Measurements from ENCODE around the gene SOST. TPM values are rescaled to one million over a fixed set of nuclear protein-coding genes. Genes with fewer than 3 reads are reported as not detected.

Gene SOST
- total RNA-seq, 4 donors from 2014 or later: 0.49 TPM; not detected in 3

DNA sequence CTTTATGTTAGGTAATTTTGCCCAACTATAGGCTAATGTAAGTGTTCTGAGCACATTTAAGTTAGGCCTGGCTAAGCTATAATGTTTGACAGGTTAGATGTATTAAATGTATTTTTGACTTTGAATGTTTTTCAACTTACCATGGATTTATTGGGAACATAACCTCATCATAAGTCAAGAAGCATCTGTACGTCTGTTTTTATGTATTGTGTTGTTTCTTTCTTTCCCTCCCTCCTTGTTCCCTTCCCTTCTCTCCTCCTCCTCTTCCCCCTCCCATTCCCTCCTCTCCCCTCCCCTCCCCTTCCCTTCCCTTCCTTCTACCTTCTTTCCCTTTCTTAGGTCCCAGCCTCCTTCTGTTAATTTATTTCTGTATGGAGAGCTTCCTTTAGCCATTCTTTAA lies 30.9 kb upstream of the SOST start:
- Histone ChIP-seq H3K27me3 (no peaks in the 10 kb centered on the region), H3K4me3 (no peak overlapping the region), H3K9me3 (no peaks in the 10 kb centered on the region), H3K27ac (no peak overlapping the region), H3K4me1 (peaks cover 0 to 21% (median 12%) of the 10 kb centered on the region in 3 donors), H3K36me3 (no peaks in the 10 kb centered on the region)
- DNase-seq: no peak
- WGBS, 2 donors: 89 to 95% methylated on average over 1 of the region's 1 CpG
- TF ChIP-seq, protein P1, sequence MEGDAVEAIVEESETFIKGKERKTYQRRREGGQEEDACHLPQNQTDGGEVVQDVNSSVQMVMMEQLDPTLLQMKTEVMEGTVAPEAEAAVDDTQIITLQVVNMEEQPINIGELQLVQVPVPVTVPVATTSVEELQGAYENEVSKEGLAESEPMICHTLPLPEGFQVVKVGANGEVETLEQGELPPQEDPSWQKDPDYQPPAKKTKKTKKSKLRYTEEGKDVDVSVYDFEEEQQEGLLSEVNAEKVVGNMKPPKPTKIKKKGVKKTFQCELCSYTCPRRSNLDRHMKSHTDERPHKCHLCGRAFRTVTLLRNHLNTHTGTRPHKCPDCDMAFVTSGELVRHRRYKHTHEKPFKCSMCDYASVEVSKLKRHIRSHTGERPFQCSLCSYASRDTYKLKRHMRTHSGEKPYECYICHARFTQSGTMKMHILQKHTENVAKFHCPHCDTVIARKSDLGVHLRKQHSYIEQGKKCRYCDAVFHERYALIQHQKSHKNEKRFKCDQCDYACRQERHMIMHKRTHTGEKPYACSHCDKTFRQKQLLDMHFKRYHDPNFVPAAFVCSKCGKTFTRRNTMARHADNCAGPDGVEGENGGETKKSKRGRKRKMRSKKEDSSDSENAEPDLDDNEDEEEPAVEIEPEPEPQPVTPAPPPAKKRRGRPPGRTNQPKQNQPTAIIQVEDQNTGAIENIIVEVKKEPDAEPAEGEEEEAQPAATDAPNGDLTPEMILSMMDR (IDR thresholded peaks at IDR 0.05): no peak
- TF ChIP-seq POLR2A (IDR thresholded peaks at IDR 0.05): no peak
- intact Hi-C loops (cut with DNase I): loop anchor here (5.0 kb wide), 1 partner anchor 58 kb away; the partner anchor contains the start of gene CD300LG

GRCh38 chr17:43788540-43788939 lies 29.9 kb upstream of the SOST start:
- Histone ChIP-seq H3K36me3 (no peaks in the 10 kb centered on the region), H3K4me1 (peaks cover 0 to 21% (median 12%) of the 10 kb centered on the region in 3 donors), H3K27ac (no peak overlapping the region), H3K4me3 (no peak overlapping the region), H3K27me3 (no peaks in the 10 kb centered on the region), H3K9me3 (no peaks in the 10 kb centered on the region)
- 63 to 80% methylated on average over 5 of the region's 5 CpGs for whole genome bisulfite sequencing, 2 donors
- intact Hi-C loops (cut with DNase I): loop anchor here (5.0 kb wide), 1 partner anchor 59 kb away; the partner anchor contains the start of gene CD300LG
- no peak for DNase-seq
- TF ChIP-seq, protein P1 (IDR thresholded peaks at IDR 0.05): no peak
- TF ChIP-seq POLR2A (IDR thresholded peaks at IDR 0.05): no peak

GRCh38 chr17:43787728-43788127 lies 29.1 kb upstream of the SOST start:
- TF ChIP-seq, protein P1 (IDR thresholded peaks at IDR 0.05): no peak
- no peak for TF ChIP-seq POLR2A (IDR thresholded peaks at IDR 0.05)
- DNase-seq: no peak
- no peaks in the 10 kb centered on the region for H3K9me3 ChIP-seq
- intact Hi-C loops (cut with DNase I): loop anchor here (5.0 kb wide), 1 partner anchor 60 kb away; the partner anchor contains the start of gene CD300LG
- no peak overlapping the region for H3K4me3 ChIP-seq
- peaks cover 0 to 21% (median 12%) of the 10 kb centered on the region in 3 donors for H3K4me1 ChIP-seq
- H3K27me3 ChIP-seq: peaks cover 0 to 3% (median 0%) of the 10 kb centered on the region in 4 donors
- H3K27ac ChIP-seq: no peak overlapping the region
- WGBS, 2 donors: 60 to 61% methylated on average over 2 of the region's 2 CpGs
- H3K36me3 ChIP-seq: no peaks in the 10 kb centered on the region

DNA sequence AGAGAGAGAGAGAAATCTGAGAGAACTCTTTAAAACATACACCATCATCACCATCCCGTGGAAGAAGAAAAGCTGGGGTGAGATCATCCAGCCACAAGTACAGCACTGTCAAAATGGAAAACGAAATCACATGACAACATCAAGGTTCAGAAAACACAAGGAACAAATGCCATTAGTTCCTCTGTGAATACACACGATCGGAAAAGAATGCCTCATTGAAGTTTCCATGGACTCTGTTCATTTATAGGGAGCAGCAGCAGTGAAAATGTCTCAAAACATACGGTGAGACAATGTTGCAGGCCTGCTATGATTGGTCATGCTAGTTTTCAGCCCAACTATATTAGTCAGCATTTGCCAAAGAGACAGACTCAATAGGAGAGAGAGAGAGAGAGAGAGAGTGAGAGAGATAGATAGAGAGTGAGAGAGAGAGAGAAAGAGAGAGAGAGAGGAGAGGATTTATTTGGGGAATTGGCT lies 26.1 kb upstream of the SOST start:
- Histone ChIP-seq H3K27ac (no peak overlapping the region), H3K36me3 (no peaks in the 10 kb centered on the region), H3K4me3 (no peak overlapping the region), H3K9me3 (no peaks in the 10 kb centered on the region), H3K27me3 (peaks cover 0 to 10% (median 0%) of the 10 kb centered on the region in 4 donors), H3K4me1 (peaks cover 0 to 7% (median 0%) of the 10 kb centered on the region in 3 donors)
- intact Hi-C loops (cut with DNase I): loop anchor here (5.0 kb wide), 2 partner anchors 53 to 63 kb away; partner anchors contain the start of gene CD300LG
- TF ChIP-seq POLR2A (IDR thresholded peaks at IDR 0.05): no peak
- TF ChIP-seq, protein P1 (IDR thresholded peaks at IDR 0.05): no peak
- no peak for DNase-seq
- WGBS, 2 donors: 63 to 65% methylated on average over 5 of the region's 5 CpGs

DNA sequence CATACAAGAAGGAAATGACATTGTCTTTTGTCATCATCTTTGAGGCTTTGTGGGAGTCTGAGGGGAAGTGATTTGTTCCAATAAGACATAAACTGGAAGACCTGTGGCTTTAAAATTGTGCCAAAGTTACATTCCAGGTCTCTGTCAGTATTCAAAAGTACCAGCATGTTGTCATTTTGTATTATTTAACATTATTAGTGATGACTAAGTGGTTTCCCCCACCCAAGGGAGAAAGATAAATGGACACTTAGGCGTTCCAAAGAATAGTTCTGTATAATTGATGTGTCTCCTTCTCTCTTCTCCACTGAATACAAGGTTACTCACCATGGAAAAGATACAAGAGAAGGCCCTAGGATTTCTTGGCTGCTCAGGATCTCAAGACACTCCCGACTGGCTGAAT lies 25.5 kb upstream of the SOST start:
- Histone ChIP-seq H3K27me3 (peaks cover 0 to 15% (median 0%) of the 10 kb centered on the region in 4 donors), H3K4me1 (peaks cover 0 to 13% (median 5%) of the 10 kb centered on the region in 3 donors), H3K4me3 (no peak overlapping the region), H3K9me3 (no peaks in the 10 kb centered on the region), H3K27ac (no peak overlapping the region), H3K36me3 (no peaks in the 10 kb centered on the region)
- 38 to 53% methylated on average over 2 of the region's 2 CpGs for WGBS, 2 donors
- TF ChIP-seq, protein P1 (IDR thresholded peaks at IDR 0.05): no peak
- no peak for TF ChIP-seq POLR2A (IDR thresholded peaks at IDR 0.05)
- intact Hi-C loops (cut with DNase I): loop anchor here (5.0 kb wide), 1 partner anchor 53 kb away; no protein-coding TSS in a partner anchor
- DNase-seq: no peak

All from esophagus squamous epithelium (tissue), 5 donors.